Ovary (tissue), 3 donors: ENCODE results near the gene ADGRG2.

Source experiments
- EP300 ChIP-seq: sonication (generic); formaldehyde crosslinking; IDR thresholded peaks from one replicate; pipeline ENCODE4 v1.6.1; 2017; ENCODE audit warnings: antibody characterized with exemption
- POLR2A ChIP-seq: fragments of 450-650 bp; IDR thresholded peaks from one replicate; pipeline ENCODE4 v1.6.1; 2017; ENCODE audit warnings: antibody characterized with exemption, mild to moderate bottlenecking, moderate library complexity
- TF ChIP-seq, protein P1 (sequence below), 3 donors: fragments of 450-650 bp in 2 of 3; fragments of 200-600 bp in 1 of 3; IDR thresholded peaks; one replicate each; pipeline versions ENCODE4 v1.5.1 to v1.8.0; 2016 to 2022; ENCODE audit warnings: antibody characterized with exemption in 3 of 3, mild to moderate bottlenecking in 1 of 3
- donor health status: DM: no; HTN: no; CAD: no.

DNA sequence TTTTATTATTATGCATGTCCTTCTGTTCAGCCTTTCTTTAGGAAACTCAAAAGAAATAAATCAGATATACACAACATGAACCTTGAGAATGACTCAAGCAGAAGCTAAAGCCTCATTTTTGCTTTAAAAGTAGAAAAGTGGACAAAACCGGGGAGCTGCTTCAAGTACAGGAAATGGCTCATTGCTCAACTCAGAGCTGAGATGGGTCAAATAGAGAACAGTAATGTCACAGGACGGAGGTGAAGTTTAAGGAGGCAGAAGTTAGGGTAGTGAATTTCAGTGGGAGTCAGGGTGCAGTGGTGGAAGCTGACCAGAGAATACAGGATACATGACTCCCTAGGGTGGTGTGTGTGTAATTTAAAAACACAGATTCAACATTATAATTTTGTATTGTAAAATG, 160.6 kb downstream of the ADGRG2 start:
- TF ChIP-seq, protein P1, sequence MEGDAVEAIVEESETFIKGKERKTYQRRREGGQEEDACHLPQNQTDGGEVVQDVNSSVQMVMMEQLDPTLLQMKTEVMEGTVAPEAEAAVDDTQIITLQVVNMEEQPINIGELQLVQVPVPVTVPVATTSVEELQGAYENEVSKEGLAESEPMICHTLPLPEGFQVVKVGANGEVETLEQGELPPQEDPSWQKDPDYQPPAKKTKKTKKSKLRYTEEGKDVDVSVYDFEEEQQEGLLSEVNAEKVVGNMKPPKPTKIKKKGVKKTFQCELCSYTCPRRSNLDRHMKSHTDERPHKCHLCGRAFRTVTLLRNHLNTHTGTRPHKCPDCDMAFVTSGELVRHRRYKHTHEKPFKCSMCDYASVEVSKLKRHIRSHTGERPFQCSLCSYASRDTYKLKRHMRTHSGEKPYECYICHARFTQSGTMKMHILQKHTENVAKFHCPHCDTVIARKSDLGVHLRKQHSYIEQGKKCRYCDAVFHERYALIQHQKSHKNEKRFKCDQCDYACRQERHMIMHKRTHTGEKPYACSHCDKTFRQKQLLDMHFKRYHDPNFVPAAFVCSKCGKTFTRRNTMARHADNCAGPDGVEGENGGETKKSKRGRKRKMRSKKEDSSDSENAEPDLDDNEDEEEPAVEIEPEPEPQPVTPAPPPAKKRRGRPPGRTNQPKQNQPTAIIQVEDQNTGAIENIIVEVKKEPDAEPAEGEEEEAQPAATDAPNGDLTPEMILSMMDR (IDR thresholded peaks at IDR 0.05), result no peak
- no peak for TF ChIP-seq POLR2A
- no peak for TF ChIP-seq EP300
